PC-9 (cell line): ENCODE results near the gene EEPD1.

ENCODE experiments used
- CTCF ChIP-seq: fragments of 200-600 bp; sonication (generic); conservative IDR thresholded peaks from 2 replicates; pipeline ENCODE4 v1.6.1; 2017; ENCODE audit warnings: mixed run types, antibody characterized with exemption, mild to moderate bottlenecking, moderate library complexity
- EZH2 ChIP-seq: fragments of 200-600 bp; sonication (generic); IDR thresholded peaks from 2 replicates; pipeline ENCODE4 v1.8.0; 2017; ENCODE audit warnings: antibody characterized with exemption, low read depth

- TF ChIP-seq CTCF (no peak), EZH2 (no peak)
These were observed 112.0 kb downstream of the EEPD1 start for GRCh38 chr7:36264913-36265516.
